Measurements from ENCODE around the gene FANCD2. TPM values are rescaled to one million over a fixed set of nuclear protein-coding genes. Genes with fewer than 3 reads are reported as not detected.
"Not testable (repeated sequence)": the region's sequence is repeated elsewhere in the genome, so short reads cannot be mapped to it uniquely, and the experiment has no call there.

Gene FANCD2
- total RNA-seq, 4 donors from 2014 or later = 4.9 to 23.2 (median 10.5) TPM

DNA sequence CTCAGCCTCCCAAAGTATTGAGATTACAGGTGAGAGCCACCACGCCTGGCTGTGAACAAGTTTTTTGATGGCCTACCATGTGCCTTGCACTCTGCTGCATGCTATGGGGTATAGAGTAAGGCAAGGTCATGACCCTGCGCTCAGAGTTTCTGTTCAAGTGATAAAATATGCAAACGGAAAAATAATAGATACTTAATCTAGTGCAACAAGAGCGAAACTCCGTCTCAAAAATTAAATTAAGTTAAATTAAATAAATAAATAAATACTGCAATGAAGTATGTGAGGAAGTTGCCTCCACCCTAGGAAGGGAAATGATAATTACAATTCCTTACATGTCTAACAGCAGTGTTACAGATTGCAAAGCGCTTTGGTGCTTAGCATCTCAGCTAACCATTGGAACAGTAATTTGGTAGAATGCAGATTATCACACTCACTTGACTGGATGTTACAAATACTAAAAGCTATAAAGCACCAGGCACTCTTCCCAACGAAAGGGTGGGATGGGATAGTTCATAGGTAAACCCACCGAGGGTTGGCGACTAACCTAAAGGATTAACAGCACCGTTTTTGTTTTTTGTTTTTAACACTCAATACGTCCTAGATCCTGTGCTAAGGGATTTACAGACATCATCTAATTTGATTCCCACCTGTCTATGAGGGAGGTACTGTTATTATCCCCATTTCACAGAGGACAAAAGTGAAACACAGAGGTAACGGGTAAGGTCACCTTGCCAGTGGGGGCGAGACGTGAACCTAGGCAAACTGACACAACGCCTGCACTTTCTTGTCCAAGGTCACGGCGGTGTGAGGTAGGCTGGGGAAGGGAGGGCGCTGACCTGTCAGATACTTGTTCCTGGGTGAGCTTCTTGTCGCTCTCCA lies 793 bp upstream of the FANCD2 start:
- peaks cover 25% of the 10 kb centered on the region for H3K36me3 ChIP-seq
- DNase-seq (ENCODE audit: low spot score in 2 of 2) = no peak
- no peaks in the 10 kb centered on the region for H3K27me3 ChIP-seq
- WGBS = 28% methylated on average over 19 of the region's 19 CpGs
- H3K4me1 ChIP-seq = peaks cover 24% of the 10 kb centered on the region
- peak overlapping the region; percentile 44 for H3K27ac ChIP-seq
- peak overlapping the region; percentile 75 for H3K4me3 ChIP-seq
- no peaks in the 10 kb centered on the region for H3K9me3 ChIP-seq
- no peak for TF ChIP-seq EP300 (IDR thresholded peaks at IDR 0.05)
- no peak for TF ChIP-seq POLR2AphosphoS5 (IDR thresholded peaks at IDR 0.05)
- no peak for TF ChIP-seq POLR2A (IDR thresholded peaks at IDR 0.05)
- TF ChIP-seq, protein P1, sequence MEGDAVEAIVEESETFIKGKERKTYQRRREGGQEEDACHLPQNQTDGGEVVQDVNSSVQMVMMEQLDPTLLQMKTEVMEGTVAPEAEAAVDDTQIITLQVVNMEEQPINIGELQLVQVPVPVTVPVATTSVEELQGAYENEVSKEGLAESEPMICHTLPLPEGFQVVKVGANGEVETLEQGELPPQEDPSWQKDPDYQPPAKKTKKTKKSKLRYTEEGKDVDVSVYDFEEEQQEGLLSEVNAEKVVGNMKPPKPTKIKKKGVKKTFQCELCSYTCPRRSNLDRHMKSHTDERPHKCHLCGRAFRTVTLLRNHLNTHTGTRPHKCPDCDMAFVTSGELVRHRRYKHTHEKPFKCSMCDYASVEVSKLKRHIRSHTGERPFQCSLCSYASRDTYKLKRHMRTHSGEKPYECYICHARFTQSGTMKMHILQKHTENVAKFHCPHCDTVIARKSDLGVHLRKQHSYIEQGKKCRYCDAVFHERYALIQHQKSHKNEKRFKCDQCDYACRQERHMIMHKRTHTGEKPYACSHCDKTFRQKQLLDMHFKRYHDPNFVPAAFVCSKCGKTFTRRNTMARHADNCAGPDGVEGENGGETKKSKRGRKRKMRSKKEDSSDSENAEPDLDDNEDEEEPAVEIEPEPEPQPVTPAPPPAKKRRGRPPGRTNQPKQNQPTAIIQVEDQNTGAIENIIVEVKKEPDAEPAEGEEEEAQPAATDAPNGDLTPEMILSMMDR (IDR thresholded peaks at IDR 0.05) = no peak

DNA sequence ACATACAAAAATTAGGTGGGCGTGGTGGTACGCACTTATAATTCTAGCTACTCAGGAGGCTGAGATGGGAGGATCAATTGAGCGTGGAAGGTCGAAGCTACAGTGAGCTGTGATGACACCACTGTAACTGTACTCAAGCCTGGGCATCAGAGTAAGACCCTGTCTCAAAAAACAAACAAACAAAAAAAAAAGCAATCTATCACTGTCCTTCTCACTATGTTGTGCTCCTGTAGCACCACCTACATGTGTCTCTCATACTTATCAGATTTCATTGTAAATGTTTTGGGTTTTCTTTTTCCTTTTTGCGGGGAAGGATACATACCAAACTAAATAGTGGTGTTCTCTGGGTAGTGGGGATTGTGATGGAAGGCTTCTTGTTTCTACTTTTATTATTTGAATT lies 14.8 kb downstream of the FANCD2 start:
- WGBS = 93% methylated on average over 5 of the region's 5 CpGs
- Histone ChIP-seq H3K36me3 (peaks cover 3% of the 10 kb centered on the region), H3K4me3 (no peak overlapping the region), H3K27me3 (no peaks in the 10 kb centered on the region), H3K9me3 (no peaks in the 10 kb centered on the region), H3K4me1 (no peaks in the 10 kb centered on the region), H3K27ac (no peak overlapping the region)
- no peak for DNase-seq (ENCODE audit: low spot score in 2 of 2)
- TF ChIP-seq POLR2AphosphoS5 (IDR thresholded peaks at IDR 0.05) = no peak
- TF ChIP-seq EP300 (IDR thresholded peaks at IDR 0.05) = no peak
- TF ChIP-seq, protein P1 (IDR thresholded peaks at IDR 0.05) = no peak
- TF ChIP-seq POLR2A (IDR thresholded peaks at IDR 0.05) = no peak

DNA sequence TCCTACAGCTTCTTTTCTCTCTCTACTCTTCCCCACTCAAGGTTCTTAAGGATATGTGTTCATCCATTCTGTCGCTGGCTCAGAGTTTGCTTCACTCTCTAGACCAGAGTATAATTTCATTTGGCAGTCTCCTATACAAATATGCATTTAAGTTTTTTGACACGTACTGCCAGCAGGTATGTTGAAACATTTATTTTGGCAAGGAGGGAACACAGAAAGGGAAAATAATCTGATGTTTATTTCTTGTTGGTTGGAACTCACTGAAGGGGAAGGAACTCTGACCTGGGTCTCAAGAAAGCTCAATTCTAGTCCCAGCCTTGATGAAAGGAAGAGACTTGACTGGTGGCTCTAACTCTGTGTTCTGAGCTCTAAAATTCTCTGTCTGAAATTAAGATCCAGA lies 21.6 kb downstream of the FANCD2 start:
- H3K36me3 ChIP-seq = no peaks in the 10 kb centered on the region
- H3K27ac ChIP-seq = no peak overlapping the region
- TF ChIP-seq EP300 (IDR thresholded peaks at IDR 0.05) (no peak), POLR2AphosphoS5 (IDR thresholded peaks at IDR 0.05) (no peak), POLR2A (IDR thresholded peaks at IDR 0.05) (no peak)
- TF ChIP-seq, protein P1 (IDR thresholded peaks at IDR 0.05) = no peak
- DNase-seq (ENCODE audit: low spot score in 2 of 2) = no peak
- H3K4me3 ChIP-seq = no peak overlapping the region
- 65% methylated on average over 2 of the region's 2 CpGs for WGBS
- H3K27me3 ChIP-seq = no peaks in the 10 kb centered on the region
- H3K4me1 ChIP-seq = no peaks in the 10 kb centered on the region
- H3K9me3 ChIP-seq = no peaks in the 10 kb centered on the region

DNA sequence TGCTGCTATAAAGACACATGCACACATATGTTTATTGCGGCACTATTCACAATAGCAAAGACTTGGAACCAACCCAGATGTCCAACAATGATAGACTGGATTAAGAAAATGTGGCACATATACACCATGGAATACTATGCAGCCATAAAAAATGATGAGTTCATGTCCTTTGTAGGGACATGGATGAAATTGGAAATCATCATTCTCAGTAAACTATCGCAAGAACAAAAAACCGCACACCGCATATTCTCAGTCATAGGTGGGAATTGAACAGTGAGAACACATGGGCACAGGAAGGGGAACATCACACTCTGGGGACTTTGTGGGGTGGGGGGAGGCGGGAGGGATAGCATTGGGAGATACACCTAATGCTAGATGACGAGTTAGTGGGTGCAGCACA lies 26.8 kb downstream of the FANCD2 start:
- not testable (repeated sequence) for H3K4me1 ChIP-seq; H3K9me3 ChIP-seq; H3K27me3 ChIP-seq; DNase-seq (ENCODE audit: low spot score in 2 of 2); H3K4me3 ChIP-seq; H3K36me3 ChIP-seq; H3K27ac ChIP-seq
- WGBS = 97% methylated on average over 5 of the region's 6 CpGs

DNA sequence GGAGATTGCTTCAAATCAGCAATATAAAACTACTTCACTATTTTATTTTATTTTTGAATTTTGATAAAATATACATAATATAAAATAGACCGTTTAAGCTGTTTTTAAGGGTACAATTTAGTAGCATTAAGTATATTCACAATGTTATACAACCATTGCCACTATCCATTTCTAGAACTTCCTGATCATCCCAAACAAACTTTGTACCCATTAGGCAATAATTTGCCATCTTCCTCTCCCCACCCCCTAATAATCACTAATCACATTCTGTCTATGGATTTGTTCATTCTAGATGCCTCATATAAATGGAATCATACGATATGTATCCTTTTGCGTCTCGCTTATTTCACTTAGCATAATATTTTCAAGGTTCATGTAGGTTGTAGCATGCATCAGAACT lies 28.9 kb downstream of the FANCD2 start:
- 98% methylated on average over 4 of the region's 4 CpGs for WGBS
- Histone ChIP-seq H3K27ac (no peak overlapping the region), H3K4me3 (no peak overlapping the region), H3K27me3 (no peaks in the 10 kb centered on the region), H3K36me3 (no peaks in the 10 kb centered on the region), H3K9me3 (no peaks in the 10 kb centered on the region), H3K4me1 (no peaks in the 10 kb centered on the region)
- DNase-seq (ENCODE audit: low spot score in 2 of 2) = no peak
- TF ChIP-seq POLR2AphosphoS5 (IDR thresholded peaks at IDR 0.05) (no peak), POLR2A (IDR thresholded peaks at IDR 0.05) (no peak)

DNA sequence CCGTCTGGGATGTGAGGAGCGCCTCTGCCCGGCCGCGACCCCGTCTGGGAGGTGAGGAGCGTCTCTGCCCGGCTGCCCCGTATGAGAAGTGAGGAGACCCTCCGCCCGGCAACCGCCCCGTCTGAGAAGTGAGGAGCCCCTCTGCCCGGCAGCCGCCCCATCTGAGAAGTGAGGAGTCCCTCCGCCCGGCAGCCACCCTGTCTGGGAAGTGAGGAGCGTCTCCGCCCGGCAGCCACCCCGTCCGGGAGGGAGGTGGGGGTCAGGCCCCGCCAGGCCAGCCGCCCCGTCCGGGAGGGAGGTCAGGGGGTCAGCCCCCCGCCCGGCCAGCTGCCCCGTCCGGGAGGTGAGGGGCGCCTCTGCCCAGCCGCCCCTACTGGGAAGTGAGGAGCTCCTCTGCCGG lies 43.8 kb downstream of the FANCD2 start:
- H3K27me3 ChIP-seq; H3K4me1 ChIP-seq; DNase-seq (ENCODE audit: low spot score in 2 of 2); H3K9me3 ChIP-seq; H3K36me3 ChIP-seq; H3K27ac ChIP-seq; H3K4me3 ChIP-seq: not testable (repeated sequence)
- no CpG with 5 or more reads among the region's 33 CpGs for WGBS

DNA sequence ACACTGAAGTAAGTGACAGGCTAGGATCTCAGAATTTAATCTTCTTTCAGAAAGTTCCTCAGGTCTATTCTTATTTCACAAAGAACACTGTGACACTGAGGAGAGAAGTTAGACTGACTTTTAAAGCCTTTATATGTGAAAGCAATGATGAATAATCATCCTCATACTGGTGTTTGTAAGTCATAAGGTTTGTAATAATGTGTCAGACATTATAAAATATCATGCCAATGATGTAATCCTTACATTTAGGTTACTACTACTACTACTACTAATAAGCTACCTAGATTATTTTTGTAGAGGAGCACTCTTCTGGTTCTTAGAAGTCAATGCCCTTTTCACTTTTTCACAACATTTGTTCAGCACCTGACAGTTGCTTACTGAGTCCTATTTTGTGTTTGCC lies 48.4 kb downstream of the FANCD2 start:
- no peak overlapping the region for H3K4me3 ChIP-seq
- no peaks in the 10 kb centered on the region for H3K9me3 ChIP-seq
- no peak for TF ChIP-seq EP300 (IDR thresholded peaks at IDR 0.05)
- no peak for TF ChIP-seq POLR2AphosphoS5 (IDR thresholded peaks at IDR 0.05)
- TF ChIP-seq, protein P1 (IDR thresholded peaks at IDR 0.05) = no peak
- no peak for TF ChIP-seq POLR2A (IDR thresholded peaks at IDR 0.05)
- no peaks in the 10 kb centered on the region for H3K4me1 ChIP-seq
- H3K27ac ChIP-seq = no peak overlapping the region
- no peaks in the 10 kb centered on the region for H3K36me3 ChIP-seq
- no peaks in the 10 kb centered on the region for H3K27me3 ChIP-seq
- no peak for DNase-seq (ENCODE audit: low spot score in 2 of 2)

Measured in suprapubic skin (tissue), 4 donors.